Naive thymus-derived CD8-positive, alpha-beta T cell (primary cell): Measurements from ENCODE around the gene FAM118B. TPM values are rescaled to one million over a fixed set of nuclear protein-coding genes. Genes with fewer than 3 reads are reported as not detected.
A peak's percentile ranks its signal among the peaks of the same experiment; 100 is the strongest.

Source experiments
- ATAC-seq, 2 donors: fragments of 150-1000 bp; cut with Tn5 transposase in 1 of 2; sonication (Bioruptor Pico), chemical (Tn5 transposase) in 1 of 2; 1 replicate in 1 of 2; 2 replicates in 1 of 2; pipeline ENCODE4 v1.10.0; 2021; ENCODE audit warnings: mild to moderate bottlenecking in 2 of 2, moderate library complexity in 2 of 2
- POLR2A ChIA-PET: fragments of 350-600 bp; sonication (Branson Sonifier 250); formaldehyde crosslinking; loops from one replicate; lab custom pipeline; 2021; ENCODE audit warnings: antibody characterized with exemption; lab: Charles Lee
- DNase-seq, 10 donors: peaks; one replicate each; pipeline versions ENCODE4 v3.0.0 to v3.0.0-alpha.2; 2020 to 2022
- H3K27ac Mint-ChIP-seq, 10 donors: one replicate each; pipeline ENCODE4 v1.8.0; 2020 to 2022; ENCODE audit warnings: mild to moderate bottlenecking in 10 of 10, mixed read lengths in 10 of 10, moderate library complexity in 4 of 10, inconsistent platforms in 1 of 10
- H3K27me3 Mint-ChIP-seq, 5 donors: one replicate each; pipeline ENCODE4 v1.8.0; 2021 to 2022; ENCODE audit warnings: mixed read lengths in 5 of 5
- H3K36me3 Mint-ChIP-seq, 3 donors: one replicate each; pipeline ENCODE4 v1.8.0; 2020 to 2022; ENCODE audit warnings: mixed read lengths in 3 of 3, mild to moderate bottlenecking in 2 of 3, inconsistent platforms in 1 of 3
- H3K4me1 Mint-ChIP-seq, 4 donors: one replicate each; pipeline ENCODE4 v1.8.0; 2021 to 2022; ENCODE audit warnings: mixed read lengths in 4 of 4
- H3K4me3 Mint-ChIP-seq, 10 donors: one replicate each; pipeline ENCODE4 v1.8.0; 2020 to 2022; ENCODE audit warnings: mild to moderate bottlenecking in 10 of 10, mixed read lengths in 10 of 10, moderate library complexity in 6 of 10, inconsistent platforms in 1 of 10
- H3K9me3 Mint-ChIP-seq, 9 donors: one replicate each; pipeline ENCODE4 v1.8.0; 2020 to 2022; ENCODE audit warnings: mixed read lengths in 9 of 9, mild to moderate bottlenecking in 3 of 9, inconsistent platforms in 1 of 9, moderate library complexity in 1 of 9
- polyA plus RNA-seq, 3 donors: library from polyadenylated mRNA; unstranded; fragments of 300-500 nt; fragmentation: Illumina TruSeq; gene quantifications; one replicate each; pipeline ENCODE4 v1.2.3, GENCODE V29; 2021
- total RNA-seq, 8 experiments: library from RNA in 2 of 8; stranded (reverse) in 2 of 8; gene quantifications; one replicate each; pipeline ENCODE4 v1.2.3 and lab custom pipeline; 2021 to 2026

FAM118B gene
- total RNA-seq, result 10 to 100 TPM in 1 of 2 experiments, 1 to 10 TPM in 1; 9.4 to 12.4 TPM
- 10 to 100 TPM in 2 of 3 donors, 1 to 10 TPM in 1; 8.9 to 16.3 (median 13.7) TPM for polyA plus RNA-seq
- 5.4 to 23.9 (median 14.9) reads per million in 6 experiments for total RNA-seq (lab: John Stamatoyannopoulos, UW)

GRCh38 chr11:126211236-126212088, at the start of gene FAM118B, which contains the start of gene RPUSD4:
FAM118B (plus strand) TSS chr11:126211782; CDS start chr11:126235002, 23,220 bp downstream.
RPUSD4 (minus strand) TSS chr11:126211650; CDS start chr11:126211638, 12 bp downstream.
- no peaks in the 10 kb centered on the region for H3K27me3 Mint-ChIP-seq
- POLR2A ChIA-PET, result interaction anchor here (0.6 to 2.8 kb wide), 7 partner anchors 9 to 324 kb away, joined by 3 to 12 read pairs (median 5); partner anchors contain the start of genes FOXRED1, HYLS1, SRPRA and TIRAP
- H3K4me1 Mint-ChIP-seq, result peaks cover 19 to 48% (median 38%) of the 10 kb centered on the region in 4 donors
- peak within 1 kb of the TSS; percentile 93 to 99 (median 98) for H3K27ac Mint-ChIP-seq
- no peaks in the 10 kb centered on the region for H3K9me3 Mint-ChIP-seq
- H3K36me3 Mint-ChIP-seq, result peaks cover 4 to 33% (median 12%) of the 10 kb centered on the region in 3 donors
- H3K4me3 Mint-ChIP-seq, result peak within 1 kb of the TSS; percentile 94 to 100 (median 99)
- DNase-seq (peak; percentile 97 to 99 (median 98)), ATAC-seq (peak; percentile 95 to 97)

GRCh38 chr11:126162306-126163030, 49.1 kb upstream of the FAM118B start:
- no peaks in the 10 kb centered on the region for H3K4me1 Mint-ChIP-seq
- no peak for DNase-seq
- peaks cover 0 to 6% (median 0%) of the 10 kb centered on the region in 5 donors for H3K27me3 Mint-ChIP-seq
- ATAC-seq, result no peak
- no peaks in the 10 kb centered on the region for H3K9me3 Mint-ChIP-seq
- H3K4me3 Mint-ChIP-seq, result no peak overlapping the region
- POLR2A ChIA-PET, result no interaction called here
- H3K36me3 Mint-ChIP-seq, result no peaks in the 10 kb centered on the region
- no peak overlapping the region for H3K27ac Mint-ChIP-seq

- POLR2A ChIA-PET, result no interaction called here
Observed at GRCh38 chr11:126163074-126163700, 48.4 kb upstream of the FAM118B start.

GRCh38 chr11:126163779-126164178, 47.8 kb upstream of the FAM118B start:
- no peaks in the 10 kb centered on the region for H3K4me1 Mint-ChIP-seq
- no peaks in the 10 kb centered on the region for H3K9me3 Mint-ChIP-seq
- POLR2A ChIA-PET, result no interaction called here
- no peak overlapping the region for H3K27ac Mint-ChIP-seq
- H3K4me3 Mint-ChIP-seq, result no peak overlapping the region
- no peak for ATAC-seq
- peaks cover 0 to 8% (median under 1%) of the 10 kb centered on the region in 5 donors for H3K27me3 Mint-ChIP-seq
- no peak for DNase-seq
- no peaks in the 10 kb centered on the region for H3K36me3 Mint-ChIP-seq

More at GRCh38 chr11:126163074-126163700, 48.4 kb upstream of the FAM118B start:
- Mint-ChIP-seq H3K27me3 (peaks cover 0 to 6% (median 0%) of the 10 kb centered on the region in 5 donors), H3K9me3 (no peaks in the 10 kb centered on the region), H3K27ac (no peak overlapping the region), H3K4me3 (no peak overlapping the region), H3K36me3 (no peaks in the 10 kb centered on the region), H3K4me1 (no peaks in the 10 kb centered on the region)
- DNase-seq, result no peak
- ATAC-seq, result no peak

- H3K27ac Mint-ChIP-seq, result no peak overlapping the region
- no peaks in the 10 kb centered on the region for H3K36me3 Mint-ChIP-seq
- ATAC-seq (no peak), DNase-seq (no peak)
- no peak overlapping the region for H3K4me3 Mint-ChIP-seq
- no peaks in the 10 kb centered on the region for H3K9me3 Mint-ChIP-seq
- H3K27me3 Mint-ChIP-seq, result peaks cover 0 to 12% (median 3%) of the 10 kb centered on the region in 5 donors
- H3K4me1 Mint-ChIP-seq, result no peaks in the 10 kb centered on the region
- POLR2A ChIA-PET, result no interaction called here
Observed at GRCh38 chr11:126164781-126165180, 46.8 kb upstream of the FAM118B start.

GRCh38 chr11:126165311-126165720, 46.3 kb upstream of the FAM118B start:
- Mint-ChIP-seq H3K4me3 (no peak overlapping the region), H3K36me3 (no peaks in the 10 kb centered on the region), H3K4me1 (no peaks in the 10 kb centered on the region), H3K9me3 (no peaks in the 10 kb centered on the region), H3K27me3 (peaks cover 0 to 12% (median 3%) of the 10 kb centered on the region in 5 donors), H3K27ac (no peak overlapping the region)
- POLR2A ChIA-PET, result no interaction called here
- no peak for ATAC-seq
- DNase-seq, result no peak

- ATAC-seq (no peak), DNase-seq (no peak)
- Mint-ChIP-seq H3K27me3 (peaks cover 0 to 12% (median 3%) of the 10 kb centered on the region in 5 donors), H3K4me1 (no peaks in the 10 kb centered on the region), H3K4me3 (no peak overlapping the region), H3K36me3 (no peaks in the 10 kb centered on the region), H3K9me3 (no peaks in the 10 kb centered on the region), H3K27ac (no peak overlapping the region)
- POLR2A ChIA-PET, result no interaction called here
Observed at GRCh38 chr11:126165757-126166156, 45.8 kb upstream of the FAM118B start.

- Mint-ChIP-seq H3K36me3 (no peaks in the 10 kb centered on the region), H3K9me3 (no peaks in the 10 kb centered on the region), H3K4me3 (no peak overlapping the region), H3K27me3 (peaks cover 0 to 15% (median 6%) of the 10 kb centered on the region in 5 donors), H3K4me1 (no peaks in the 10 kb centered on the region), H3K27ac (no peak overlapping the region)
- DNase-seq (no peak), ATAC-seq (no peak)
- POLR2A ChIA-PET, result no interaction called here
Observed at GRCh38 chr11:126166413-126166812, 45.2 kb upstream of the FAM118B start.

GRCh38 chr11:126167488-126167887, 44.1 kb upstream of the FAM118B start:
- Mint-ChIP-seq H3K27me3 (peaks cover 0 to 19% (median 9%) of the 10 kb centered on the region in 5 donors), H3K27ac (no peak overlapping the region), H3K4me1 (peaks cover 0 to 1% (median 0%) of the 10 kb centered on the region in 4 donors), H3K9me3 (no peaks in the 10 kb centered on the region), H3K4me3 (no peak overlapping the region), H3K36me3 (no peaks in the 10 kb centered on the region)
- no peak for ATAC-seq
- POLR2A ChIA-PET, result no interaction called here
- DNase-seq, result no peak

- POLR2A ChIA-PET, result no interaction called here
- no peak overlapping the region for H3K4me3 Mint-ChIP-seq
- no peaks in the 10 kb centered on the region for H3K36me3 Mint-ChIP-seq
- H3K27me3 Mint-ChIP-seq, result peaks cover 0 to 25% (median 15%) of the 10 kb centered on the region in 5 donors
- H3K9me3 Mint-ChIP-seq, result no peaks in the 10 kb centered on the region
- no peak overlapping the region for H3K27ac Mint-ChIP-seq
- DNase-seq, result no peak
- no peak for ATAC-seq
- H3K4me1 Mint-ChIP-seq, result peaks cover 0 to 3% (median 0%) of the 10 kb centered on the region in 4 donors
Observed at GRCh38 chr11:126169291-126169690, 42.3 kb upstream of the FAM118B start.

- Mint-ChIP-seq H3K4me1 (peaks cover 0 to 3% (median 0%) of the 10 kb centered on the region in 4 donors), H3K36me3 (no peaks in the 10 kb centered on the region), H3K27ac (no peak overlapping the region), H3K9me3 (no peaks in the 10 kb centered on the region), H3K4me3 (no peak overlapping the region), H3K27me3 (peaks cover 0 to 25% (median 9%) of the 10 kb centered on the region in 5 donors)
- DNase-seq (no peak), ATAC-seq (no peak)
- POLR2A ChIA-PET, result no interaction called here
Observed at GRCh38 chr11:126172596-126173038, 39.0 kb upstream of the FAM118B start.

GRCh38 chr11:126173257-126173656, 38.3 kb upstream of the FAM118B start:
- ATAC-seq (no peak), DNase-seq (peak in 1 of 10 donors; percentile 26)
- Mint-ChIP-seq H3K36me3 (no peaks in the 10 kb centered on the region), H3K9me3 (no peaks in the 10 kb centered on the region), H3K27me3 (peaks cover 0 to 25% (median 9%) of the 10 kb centered on the region in 5 donors), H3K27ac (peak overlapping the region in 2 of 10 donors; percentile 53 to 73), H3K4me1 (peaks cover 0 to 3% (median 0%) of the 10 kb centered on the region in 4 donors), H3K4me3 (no peak overlapping the region)
- POLR2A ChIA-PET, result no interaction called here
